HEK293T (cell line): ENCODE data around the gene ANO6.

Source experiments
- ELF4 ChIP-seq: fragments of 450-650 bp; IDR thresholded peaks from 2 replicates; pipeline ENCODE4 v1.6.1; 2017; ENCODE audit warnings: antibody characterized with exemption
- FOXK2 ChIP-seq: fragments of 450-650 bp; IDR thresholded peaks from 2 replicates; pipeline ENCODE4 v1.6.1; 2016; ENCODE audit warnings: mild to moderate bottlenecking
- HDGF ChIP-seq: fragments of 450-650 bp; IDR thresholded peaks from 2 replicates; pipeline ENCODE4 v1.6.1; 2017; ENCODE audit warnings: antibody characterized with exemption, borderline replicate concordance

DNA sequence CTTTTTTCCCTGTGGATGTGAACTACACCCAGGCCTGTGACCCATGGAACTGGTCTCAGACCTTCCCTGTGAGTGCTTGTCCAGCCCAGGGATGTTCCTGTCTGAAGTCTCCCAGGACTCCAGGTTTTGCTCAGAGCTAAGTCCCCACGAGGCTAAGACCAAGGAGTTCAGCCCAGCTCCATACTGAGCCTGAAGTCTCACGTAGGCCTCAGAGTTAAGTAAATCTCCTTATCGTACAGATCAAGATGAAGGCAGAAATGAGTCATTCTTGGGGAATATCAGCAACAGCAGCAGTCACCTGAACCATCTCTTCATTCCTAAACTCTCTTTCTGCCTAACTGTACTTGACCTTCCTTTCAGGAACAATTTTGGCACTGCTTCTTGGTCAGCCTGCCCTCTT is 139.8 kb downstream of the ANO6 start:
- TF ChIP-seq ELF4 (no peak), FOXK2 (no peak), HDGF (no peak)
